SW 1271 (cell line): ENCODE measurements around the gene OR13C3.
A peak's percentile ranks its signal among the peaks of the same experiment; 100 is the strongest.
"Not testable (repeated sequence)": the region's sequence is repeated elsewhere in the genome, so short reads cannot be mapped to it uniquely, and the experiment has no call there.

Experiments
- DNase-seq, 2 experiments: peaks; one replicate each; lab custom pipeline; 2025; lab: John Stamatoyannopoulos, UW

Gene OR13C3

GRCh38 chr9:104536756-104537155, at the start of gene OR13C3:
Gene OR13C3 (minus strand): TSS chr9:104536856. CDS start chr9:104536723, 133 bp downstream.
- DNase-seq, result no peak

- DNase-seq, result no peak
Measured at GRCh38 chr9:104580562-104580961, 43.9 kb upstream of the OR13C3 start.

GRCh38 chr9:104577263-104577662, 40.6 kb upstream of the OR13C3 start:
- no peak for DNase-seq

- no peak for DNase-seq
Measured at GRCh38 chr9:104575456-104575855, 38.8 kb upstream of the OR13C3 start.

GRCh38 chr9:104572612-104573011, 36.0 kb upstream of the OR13C3 start:
- no peak for DNase-seq

GRCh38 chr9:104568868-104569267, 32.2 kb upstream of the OR13C3 start, which contains the start of gene OR13C8:
Gene OR13C8 (plus strand): TSS chr9:104569168. CDS start chr9:104569168, 0 bp downstream.
- DNase-seq, result no peak

- no peak for DNase-seq
Measured at GRCh38 chr9:104564358-104564757, 27.7 kb upstream of the OR13C3 start.

- no peak for DNase-seq
Measured at GRCh38 chr9:104556830-104557634, 20.4 kb upstream of the OR13C3 start.

- no peak for DNase-seq
Measured at GRCh38 chr9:104555521-104555920, 18.9 kb upstream of the OR13C3 start.

GRCh38 chr9:104553261-104553660, 16.6 kb upstream of the OR13C3 start:
- DNase-seq, result no peak

- DNase-seq, result no peak
Measured at GRCh38 chr9:104544644-104545043, 8.0 kb upstream of the OR13C3 start.

GRCh38 chr9:104539275-104539674, 2.6 kb upstream of the OR13C3 start:
- DNase-seq, result no peak

GRCh38 chr9:104527109-104527508, 9.5 kb downstream of the OR13C3 start, which contains the start of gene OR13C4:
Gene OR13C4 (minus strand): TSS chr9:104527209. CDS start chr9:104527209, 0 bp downstream.
- DNase-seq, result no peak

- DNase-seq, result not testable (repeated sequence)
Measured at GRCh38 chr9:104520241-104520640, 16.4 kb downstream of the OR13C3 start.

- no peak for DNase-seq
Measured at GRCh38 chr9:104514901-104515300, 21.8 kb downstream of the OR13C3 start.

GRCh38 chr9:104506565-104506964, 30.1 kb downstream of the OR13C3 start:
- DNase-seq, result no peak

- DNase-seq, result no peak
Measured at GRCh38 chr9:104503963-104504362, 32.7 kb downstream of the OR13C3 start, which contains the start of gene OR13F1. Gene OR13F1 (plus strand): TSS chr9:104504263. CDS start chr9:104504263, 0 bp downstream.

- DNase-seq, result no peak
Measured at GRCh38 chr9:104503440-104503839, 33.2 kb downstream of the OR13C3 start.

- peak in 1 of 2 experiments; percentile 22 for DNase-seq
Measured at GRCh38 chr9:104494808-104495207, 41.8 kb downstream of the OR13C3 start.
